Stimulated activated CD8-positive, alpha-beta memory T cell treated with anti-CD3 and anti-CD28 coated beads, Interleukin-7, amount 100 ng/mL, for 24 hours (primary cell): ENCODE results near the gene RFLNA.

Experiments
- DNase-seq: peaks from one replicate; pipeline ENCODE4 v3.0.0-alpha.2; 2020; ENCODE audit warnings: low read depth

RFLNA gene

GRCh38 chr12:124303579-124304313 is 8.9 kb downstream of the RFLNA start:
- DNase-seq = no peak

DNA sequence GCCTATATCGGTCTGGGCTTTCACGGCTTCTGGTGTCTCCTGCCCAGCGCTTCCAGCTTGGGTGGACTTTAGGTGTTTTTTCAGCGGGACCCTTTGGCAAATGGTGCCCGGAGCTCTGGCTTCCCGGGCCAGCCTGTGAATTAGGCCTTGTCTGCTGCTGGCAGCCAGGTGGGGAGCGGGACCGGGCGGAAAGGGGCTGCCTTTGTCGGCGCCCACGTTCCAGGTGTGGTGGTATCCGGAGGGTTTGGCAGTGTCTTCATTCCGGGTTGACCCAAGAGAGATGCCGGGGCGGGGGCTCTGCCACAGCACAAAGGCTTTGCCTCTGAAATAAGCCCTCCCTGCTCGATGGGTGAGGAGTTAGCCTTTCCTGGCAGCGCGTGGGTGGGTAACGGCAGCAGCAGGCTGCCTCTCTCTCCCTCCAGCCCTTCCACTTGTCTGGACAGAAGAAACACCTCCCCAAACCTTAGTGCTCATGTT is 9.5 kb downstream of the RFLNA start:
- no peak for DNase-seq

DNA sequence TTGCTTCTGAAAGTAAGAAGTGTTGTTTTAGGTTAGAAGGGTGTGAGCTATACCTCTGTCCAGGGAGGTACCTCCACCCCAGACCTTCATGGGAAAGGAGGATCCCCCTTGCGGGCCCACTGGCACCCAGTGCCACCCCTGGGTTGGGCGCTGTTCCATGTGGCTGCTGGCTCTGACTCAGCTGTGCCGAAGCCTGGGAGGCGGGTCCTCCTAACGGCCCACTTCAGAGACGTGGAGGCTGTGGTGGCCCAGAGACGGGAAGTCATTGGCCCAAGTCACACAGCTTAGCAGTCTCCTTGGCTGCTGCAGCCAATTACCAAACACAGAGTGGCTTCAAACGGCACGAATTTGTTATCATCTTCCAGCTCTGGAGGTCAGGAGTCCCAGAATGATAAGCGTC is 10.2 kb downstream of the RFLNA start:
- no peak for DNase-seq

- DNase-seq = no peak
Measured at GRCh38 chr12:124305776-124306685, 11.1 kb downstream of the RFLNA start.

DNA sequence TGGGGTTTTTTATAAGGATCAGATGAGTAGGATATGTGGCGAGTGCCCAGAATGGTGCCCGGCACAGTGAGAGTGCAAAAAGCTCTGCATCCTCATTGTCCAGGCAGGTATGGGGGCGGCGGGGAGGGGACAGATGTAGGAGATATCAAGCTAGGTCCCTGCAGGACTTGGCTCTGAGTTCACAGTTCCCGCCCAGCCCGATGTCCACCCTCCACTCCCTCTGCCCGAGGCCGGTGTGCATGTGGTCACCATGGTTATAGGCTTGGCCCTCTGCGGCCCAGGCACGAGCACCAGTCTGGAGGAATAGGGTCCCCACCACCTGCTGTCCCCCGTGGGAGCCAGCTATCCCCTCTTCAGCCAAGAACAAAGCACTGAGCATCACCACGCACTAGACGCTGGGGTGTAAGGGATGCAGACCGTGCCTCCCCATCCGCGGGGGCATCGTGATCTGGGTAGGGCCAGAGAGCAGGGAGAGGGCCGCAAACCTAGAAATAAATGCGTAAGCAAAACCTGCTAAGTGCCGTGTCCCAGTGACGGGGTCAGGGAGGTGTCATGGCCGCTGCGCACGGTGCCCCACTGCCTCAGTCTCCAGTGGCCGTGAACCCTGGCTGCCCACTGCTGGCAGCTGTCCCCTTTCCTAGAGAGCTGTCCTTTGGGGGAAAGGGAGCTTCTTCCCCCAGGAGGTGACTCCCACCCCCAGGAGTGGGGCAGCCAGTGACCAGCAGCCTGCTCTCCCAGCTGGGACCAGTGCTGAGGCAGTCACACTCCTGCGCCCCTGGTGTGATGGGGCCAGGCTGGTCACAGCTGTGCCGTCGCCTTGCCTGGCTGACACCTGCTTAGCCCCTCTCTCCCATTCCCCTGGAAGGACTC is 12.0 kb downstream of the RFLNA start:
- DNase-seq = no peak

DNA sequence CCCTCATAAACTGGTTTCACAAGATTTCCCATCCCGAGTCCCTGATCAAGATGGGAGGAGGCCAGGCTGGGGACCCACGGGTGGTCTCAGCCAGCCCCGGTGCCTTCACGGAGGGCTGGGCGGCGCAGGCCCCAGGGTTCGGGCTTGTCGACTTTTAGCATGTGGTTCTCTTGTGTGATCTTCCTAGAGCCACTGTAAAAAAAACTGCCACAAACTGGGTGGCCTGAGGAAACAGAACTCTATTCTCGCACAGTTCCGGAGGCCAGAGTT is 12.6 kb downstream of the RFLNA start:
- DNase-seq = no peak

DNA sequence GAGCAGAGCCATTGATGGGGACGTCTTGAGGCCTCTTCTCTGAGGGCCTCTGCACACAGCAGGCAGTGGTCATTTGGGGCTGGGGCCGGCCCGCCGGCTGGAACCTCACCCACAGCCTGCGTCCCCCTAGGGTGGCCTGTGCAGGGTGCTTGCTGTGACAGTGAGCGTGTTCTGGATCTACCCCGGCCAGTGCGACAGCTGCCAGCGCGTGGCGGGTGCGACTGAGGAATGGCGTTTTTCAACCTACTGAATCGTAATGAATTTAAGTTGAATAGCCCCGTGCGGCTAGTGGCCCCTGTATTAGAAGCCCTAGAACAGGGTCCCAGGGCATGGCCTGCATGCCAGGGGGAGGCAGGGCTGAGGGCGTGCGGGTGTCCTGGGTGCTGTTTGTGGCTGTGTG is 13.8 kb downstream of the RFLNA start:
- no peak for DNase-seq

GRCh38 chr12:124309231-124309630 is 14.3 kb downstream of the RFLNA start:
- DNase-seq = no peak

DNA sequence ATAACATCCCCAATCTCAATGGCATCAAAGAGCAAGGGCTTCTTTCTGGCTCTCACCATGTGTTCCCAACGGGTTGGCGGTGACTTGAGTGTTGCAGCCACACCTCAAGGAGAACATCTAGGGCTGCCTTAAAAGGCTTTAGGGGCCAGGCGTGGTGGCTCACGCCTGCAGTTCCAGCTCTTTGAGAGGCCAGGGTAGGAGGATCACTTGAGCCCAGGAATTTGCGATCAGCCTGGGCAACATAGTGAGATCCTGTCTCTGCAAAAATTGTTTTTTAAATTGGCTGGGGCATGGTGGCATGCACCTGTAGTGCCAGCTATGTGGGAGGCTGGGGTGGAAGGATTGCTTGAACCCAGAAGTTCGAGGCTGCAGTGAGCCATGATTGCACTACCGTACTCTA is 14.9 kb downstream of the RFLNA start:
- DNase-seq = no peak

DNA sequence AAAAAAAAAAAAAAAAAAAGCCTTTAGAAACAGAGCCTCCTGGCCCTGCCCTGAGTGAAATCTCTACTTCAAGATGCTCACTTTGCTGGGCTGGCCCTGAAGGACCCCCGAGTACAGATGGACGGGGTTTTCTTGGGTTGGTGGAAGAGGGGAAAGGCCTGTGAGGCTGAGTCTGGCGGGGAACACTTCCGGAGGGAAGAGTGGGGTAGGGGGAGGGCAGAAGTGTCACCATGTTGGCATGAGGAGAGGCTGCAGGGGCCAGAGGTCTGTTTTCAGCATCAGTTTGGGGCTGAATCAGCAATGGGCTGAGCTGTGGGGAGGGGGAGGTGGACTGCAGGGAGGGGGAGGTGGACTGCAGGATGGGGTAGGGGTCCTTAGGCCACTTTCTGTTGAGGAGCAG is 15.3 kb downstream of the RFLNA start:
- no peak for DNase-seq

- no peak for DNase-seq
Measured at GRCh38 chr12:124310785-124311184, 15.9 kb downstream of the RFLNA start.

- no peak for DNase-seq
Measured at GRCh38 chr12:124311292-124312109, 16.6 kb downstream of the RFLNA start.

- DNase-seq = no peak
Measured at GRCh38 chr12:124312601-124313000, 17.7 kb downstream of the RFLNA start.

GRCh38 chr12:124314207-124314606 is 19.3 kb downstream of the RFLNA start:
- DNase-seq = no peak

DNA sequence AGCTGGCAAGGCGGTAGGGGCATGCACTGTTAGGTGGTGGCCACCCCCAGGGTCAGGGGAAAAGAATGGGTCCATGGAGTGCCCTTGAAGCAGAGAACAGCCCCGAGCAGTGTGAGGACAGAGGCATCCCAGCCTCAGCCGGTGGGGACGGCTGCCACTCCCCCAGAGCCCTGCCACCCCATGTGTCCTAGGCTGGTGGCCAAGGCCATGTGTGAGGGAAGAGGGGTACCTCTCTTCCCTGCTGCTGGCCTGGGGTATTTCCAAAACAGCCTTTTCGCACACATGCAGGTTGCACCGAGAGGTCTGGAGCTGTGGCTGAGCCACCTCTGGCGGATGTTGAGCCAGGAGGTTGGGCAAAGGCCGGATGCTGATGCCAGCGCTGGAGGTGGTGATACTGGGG is 19.9 kb downstream of the RFLNA start:
- DNase-seq = no peak

- DNase-seq = no peak
Measured at GRCh38 chr12:124315372-124316044, 20.6 kb downstream of the RFLNA start.

- no peak for DNase-seq
Measured at GRCh38 chr12:124316257-124316900, 21.5 kb downstream of the RFLNA start.

- no peak for DNase-seq
Measured at GRCh38 chr12:124317400-124317799, 22.5 kb downstream of the RFLNA start.

GRCh38 chr12:124318278-124319020 is 23.6 kb downstream of the RFLNA start:
- no peak for DNase-seq
